Thymus (tissue), 11 donors: ENCODE results near the gene TTC32. TPM values are rescaled to one million over a fixed set of nuclear protein-coding genes. Genes with fewer than 3 reads are reported as not detected.

Experiments used
- DNase-seq, 9 donors: peaks; one replicate each; pipeline ENCODE4 v3.0.0-alpha.2; 2013; ENCODE audit warnings: low spot score in 9 of 9, low read depth in 6 of 9, missing footprints in 1 of 9
- H3K27ac ChIP-seq, 2 donors: one replicate each; pipeline ENCODE4 v1.5.1; 2013; ENCODE audit warnings: control low read depth in 1 of 2, low read depth in 1 of 2, low read length in 1 of 2, mild to moderate bottlenecking in 1 of 2, moderate library complexity in 1 of 2
- H3K27me3 ChIP-seq, 2 donors: one replicate each; pipeline ENCODE4 v1.5.1; 2013; ENCODE audit warnings: low read length in 1 of 2; ENCODE audit not compliant: control insufficient read depth in 2 of 2, insufficient read depth in 1 of 2
- H3K36me3 ChIP-seq, 2 donors: one replicate each; pipeline ENCODE4 v1.5.1; 2013; ENCODE audit warnings: low read length in 1 of 2, mild to moderate bottlenecking in 1 of 2, moderate library complexity in 1 of 2; ENCODE audit not compliant: control insufficient read depth in 2 of 2, insufficient read depth in 2 of 2
- H3K4me1 ChIP-seq, 2 donors: one replicate each; pipeline ENCODE4 v1.5.1; 2013; ENCODE audit warnings: low read length in 2 of 2; ENCODE audit not compliant: control insufficient read depth in 2 of 2, insufficient read depth in 2 of 2
- H3K4me3 ChIP-seq, 2 donors: one replicate each; pipeline ENCODE4 v1.5.1; 2013; ENCODE audit warnings: low read length in 2 of 2, control low read depth in 1 of 2, mild to moderate bottlenecking in 1 of 2
- H3K9me3 ChIP-seq, 2 donors: one replicate each; pipeline ENCODE4 v1.5.1; 2013; ENCODE audit warnings: low read length in 1 of 2, mild to moderate bottlenecking in 1 of 2; ENCODE audit not compliant: control insufficient read depth in 2 of 2, insufficient read depth in 1 of 2
- WGBS: extraction: QIAGEN DNeasy Blood & Tissue Kit; methylation state at CpG from one replicate; pipeline ENCODE4 v1.1.7; 2013; 5-methylcytosine and 5-hydroxymethylcytosine counted together
- polyA plus RNA-seq: library from polyadenylated mRNA; stranded (reverse); fragments of 200-250 nt; gene quantifications from one replicate; pipeline ENCODE4 v1.2.3, GENCODE V29; 2013
- total RNA-seq: library from RNA; stranded (reverse); fragments of 120-200 nt; gene quantifications from one replicate; pipeline ENCODE4 v1.2.4, GENCODE V29; 2013
- donor health status: healthy.

Gene TTC32
- total and polyA plus RNA-seq, 2 donors: 26.0 to 93.2 TPM

- Histone ChIP-seq H3K9me3 (no peaks in the 10 kb centered on the region), H3K27me3 (peaks cover 0 to 8% of the 10 kb centered on the region in 2 donors), H3K4me3 (no peak overlapping the region), H3K27ac (no peak overlapping the region), H3K36me3 (no peaks in the 10 kb centered on the region), H3K4me1 (peaks cover 0 to 19% of the 10 kb centered on the region in 2 donors)
- DNase-seq: peak in 5 of 9 donors; percentile 26 to 63 (median 51)
- 29% methylated on average over 33 of the region's 33 CpGs for WGBS
Measured at GRCh38 chr2:19863303-19864041, 38.3 kb downstream of the TTC32 start.

GRCh38 chr2:19861813-19862212 is 40.0 kb downstream of the TTC32 start:
- Histone ChIP-seq H3K27me3 (peaks cover 0 to 13% of the 10 kb centered on the region in 2 donors), H3K36me3 (no peaks in the 10 kb centered on the region), H3K4me1 (peaks cover 0 to 18% of the 10 kb centered on the region in 2 donors), H3K4me3 (no peak overlapping the region), H3K9me3 (no peaks in the 10 kb centered on the region), H3K27ac (no peak overlapping the region)
- 74% methylated on average over 1 of the region's 1 CpG for WGBS
- no peak for DNase-seq

DNA sequence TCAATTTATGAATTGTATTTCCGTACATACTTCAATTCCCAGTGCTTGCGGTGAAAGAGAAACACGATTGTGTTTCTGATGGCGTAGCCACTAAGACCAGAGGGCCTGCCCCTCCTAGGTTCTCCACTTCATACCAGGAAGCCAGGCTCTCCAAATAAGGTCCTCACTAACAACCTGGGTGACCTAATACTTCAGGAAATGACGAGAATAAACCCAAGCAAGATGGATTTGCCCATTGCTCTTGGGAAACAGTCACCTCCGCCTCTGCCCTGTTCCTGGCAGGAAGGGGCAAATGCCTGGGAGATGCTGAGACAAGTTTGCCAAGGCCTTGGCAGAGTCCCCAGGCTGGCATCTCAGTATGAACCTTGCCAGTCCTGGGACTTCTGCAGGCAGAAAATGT is 41.8 kb downstream of the TTC32 start:
- no peaks in the 10 kb centered on the region for H3K9me3 ChIP-seq
- no peak overlapping the region for H3K4me3 ChIP-seq
- H3K4me1 ChIP-seq: peaks cover 0 to 16% of the 10 kb centered on the region in 2 donors
- H3K27ac ChIP-seq: no peak overlapping the region
- H3K27me3 ChIP-seq: peaks cover 0 to 18% of the 10 kb centered on the region in 2 donors
- no peaks in the 10 kb centered on the region for H3K36me3 ChIP-seq
- 94% methylated on average over 6 of the region's 6 CpGs for WGBS
- DNase-seq: no peak

DNA sequence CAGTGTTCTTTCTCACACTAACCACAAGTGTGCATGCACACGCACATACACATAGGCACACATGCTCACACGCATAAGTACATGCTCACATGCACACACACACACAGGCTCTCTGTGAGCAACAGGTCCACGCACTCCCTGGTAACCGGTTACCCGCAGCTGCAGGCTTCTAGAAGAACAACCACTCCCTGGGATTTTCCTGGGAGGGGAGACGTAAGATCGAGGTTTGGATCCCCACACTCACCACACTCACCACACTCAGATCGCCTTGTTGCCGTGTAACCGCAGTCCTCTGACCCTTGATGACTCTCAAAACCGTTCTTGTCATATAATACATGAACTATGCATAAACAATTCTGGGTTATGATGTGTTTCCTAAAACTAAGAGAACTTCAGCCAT is 42.2 kb downstream of the TTC32 start:
- H3K4me3 ChIP-seq: no peak overlapping the region
- H3K9me3 ChIP-seq: no peaks in the 10 kb centered on the region
- WGBS: 96% methylated on average over 11 of the region's 11 CpGs
- H3K4me1 ChIP-seq: peaks cover 0 to 11% of the 10 kb centered on the region in 2 donors
- H3K27me3 ChIP-seq: peaks cover 0 to 18% of the 10 kb centered on the region in 2 donors
- H3K36me3 ChIP-seq: no peaks in the 10 kb centered on the region
- DNase-seq: no peak
- H3K27ac ChIP-seq: no peak overlapping the region

DNA sequence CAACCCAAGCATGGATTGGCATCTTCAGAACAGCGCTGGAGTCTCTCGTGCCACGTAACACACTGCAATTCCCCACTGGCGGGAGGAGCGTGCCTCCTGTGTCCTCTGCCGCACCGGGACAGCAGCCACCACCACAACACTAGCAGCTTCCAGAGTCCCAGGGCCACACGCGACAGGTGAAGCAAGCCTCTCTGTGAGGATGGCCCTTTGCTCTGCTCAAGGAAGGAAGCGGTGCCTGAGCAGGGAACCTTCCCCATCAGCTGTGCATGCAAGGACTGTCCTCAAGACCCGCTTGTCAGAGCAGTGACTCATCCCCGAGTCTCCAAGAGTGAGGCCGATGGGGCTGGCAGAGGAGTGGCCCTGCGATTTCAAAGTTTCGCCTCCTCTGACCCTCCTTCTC is 44.0 kb downstream of the TTC32 start:
- 97% methylated on average over 15 of the region's 15 CpGs for WGBS
- Histone ChIP-seq H3K36me3 (no peaks in the 10 kb centered on the region), H3K4me3 (no peak overlapping the region), H3K9me3 (no peaks in the 10 kb centered on the region), H3K4me1 (no peaks in the 10 kb centered on the region), H3K27me3 (peaks cover 0 to 14% of the 10 kb centered on the region in 2 donors), H3K27ac (no peak overlapping the region)
- DNase-seq: no peak

- 28% methylated on average over 7 of the region's 7 CpGs for WGBS
- Histone ChIP-seq H3K36me3 (no peaks in the 10 kb centered on the region), H3K4me1 (no peaks in the 10 kb centered on the region), H3K4me3 (no peak overlapping the region), H3K27ac (no peak overlapping the region), H3K9me3 (no peaks in the 10 kb centered on the region), H3K27me3 (peaks cover 0 to 11% of the 10 kb centered on the region in 2 donors)
- DNase-seq: no peak
Measured at GRCh38 chr2:19857100-19857499, 44.7 kb downstream of the TTC32 start.

DNA sequence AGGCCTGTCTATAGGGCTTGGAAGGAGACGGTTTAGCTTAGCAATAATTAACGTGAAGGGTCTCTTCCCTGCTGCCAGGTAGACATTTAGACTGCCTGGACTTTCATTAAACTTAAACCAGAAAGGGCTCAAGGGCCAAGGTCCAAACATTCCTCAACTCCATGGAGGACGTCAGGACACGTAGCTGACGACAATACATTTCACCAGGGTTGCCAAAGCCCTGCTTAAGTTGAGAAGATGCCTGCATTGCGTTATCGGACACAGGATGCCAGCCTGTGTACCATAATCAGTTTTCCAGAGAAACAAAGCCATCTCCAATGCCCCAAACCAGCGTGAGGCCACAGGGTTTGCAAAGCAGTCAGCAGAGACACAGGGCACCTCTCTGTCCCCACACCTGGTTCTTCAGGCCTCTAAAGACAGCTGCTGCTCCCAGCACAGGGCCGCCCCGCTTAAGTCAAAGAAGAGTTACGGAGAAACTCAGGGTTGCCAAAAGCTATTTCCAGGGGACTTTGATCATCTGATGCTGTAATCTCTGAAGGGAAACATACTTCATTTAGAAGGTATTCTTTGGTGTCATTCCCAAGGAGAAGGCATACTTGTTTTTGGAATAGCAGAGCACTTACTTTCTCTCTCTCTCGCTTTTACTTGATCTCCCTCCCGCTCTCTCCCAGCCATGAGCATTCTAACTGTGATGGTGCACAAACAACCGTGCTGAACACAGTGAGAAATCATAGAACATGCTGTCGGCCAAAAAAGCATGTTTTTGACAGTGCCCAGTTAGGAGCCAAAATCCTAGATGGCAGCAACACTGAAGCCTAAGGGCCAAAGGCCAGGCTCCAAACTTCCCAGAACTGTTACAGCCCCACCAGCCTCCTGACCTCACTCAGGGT is 46.0 kb downstream of the TTC32 start:
- Histone ChIP-seq H3K27me3 (peaks cover 0 to 11% of the 10 kb centered on the region in 2 donors), H3K4me1 (no peaks in the 10 kb centered on the region), H3K9me3 (no peaks in the 10 kb centered on the region), H3K27ac (no peak overlapping the region), H3K4me3 (no peak overlapping the region), H3K36me3 (no peaks in the 10 kb centered on the region)
- WGBS: 96% methylated on average over 15 of the region's 15 CpGs
- no peak for DNase-seq

DNA sequence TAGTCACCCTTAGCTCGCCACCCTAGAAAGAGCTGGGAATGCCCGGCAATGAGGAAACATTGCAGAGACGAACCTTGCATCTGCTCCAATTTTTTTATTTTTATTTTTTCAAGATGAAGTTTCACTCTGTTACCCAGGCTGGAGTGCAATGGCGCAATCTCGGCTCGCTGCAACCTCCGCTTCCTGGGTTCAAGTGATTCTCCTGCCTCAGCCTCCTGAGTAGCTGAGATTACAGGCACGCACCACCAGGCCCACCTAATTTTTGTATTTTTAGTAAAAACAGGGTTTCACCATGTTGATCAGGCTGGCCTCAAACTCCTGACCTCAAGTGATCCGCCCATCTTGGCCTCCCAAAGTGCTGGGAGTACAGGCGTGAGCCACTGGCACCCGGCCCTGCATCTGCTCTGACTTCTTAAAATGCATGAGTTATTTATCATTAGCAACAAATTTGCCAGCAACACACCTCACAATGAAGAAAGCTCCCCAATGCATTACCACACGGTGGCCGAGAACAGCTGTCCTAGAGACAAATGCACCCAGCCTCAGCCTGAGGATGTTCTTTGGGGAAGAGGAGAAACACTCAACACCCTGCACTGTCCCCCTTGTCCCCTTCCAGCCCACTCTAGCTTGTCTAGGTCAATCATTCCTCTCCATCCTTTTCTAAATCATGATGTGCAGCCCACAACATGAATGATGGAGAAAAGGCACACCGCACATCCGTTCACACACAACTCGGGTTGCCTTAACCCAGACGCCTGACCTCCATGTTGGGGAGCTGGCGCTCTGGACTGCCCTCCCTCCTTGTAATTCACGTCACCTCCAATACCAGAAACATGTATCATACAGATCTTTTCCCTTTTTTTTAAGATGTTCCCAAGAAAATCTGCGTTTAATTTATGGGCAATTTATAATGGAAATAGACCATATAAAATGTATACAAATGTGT is 46.9 kb downstream of the TTC32 start:
- H3K9me3 ChIP-seq: no peaks in the 10 kb centered on the region
- H3K27ac ChIP-seq: no peak overlapping the region
- no peak overlapping the region for H3K4me3 ChIP-seq
- WGBS: 97% methylated on average over 20 of the region's 20 CpGs
- H3K36me3 ChIP-seq: no peaks in the 10 kb centered on the region
- peaks cover 0 to 11% of the 10 kb centered on the region in 2 donors for H3K27me3 ChIP-seq
- DNase-seq: no peak
- no peaks in the 10 kb centered on the region for H3K4me1 ChIP-seq
